Stimulated activated naive CD4-positive, alpha-beta T cell treated with Interleukin-2 at 50 U/mL for 16 hours (primary cell): ENCODE results near the gene MTMR10.

Experiments
- DNase-seq: peaks from one replicate; lab custom pipeline; 2025; lab: John Stamatoyannopoulos, UW

Gene MTMR10

DNA sequence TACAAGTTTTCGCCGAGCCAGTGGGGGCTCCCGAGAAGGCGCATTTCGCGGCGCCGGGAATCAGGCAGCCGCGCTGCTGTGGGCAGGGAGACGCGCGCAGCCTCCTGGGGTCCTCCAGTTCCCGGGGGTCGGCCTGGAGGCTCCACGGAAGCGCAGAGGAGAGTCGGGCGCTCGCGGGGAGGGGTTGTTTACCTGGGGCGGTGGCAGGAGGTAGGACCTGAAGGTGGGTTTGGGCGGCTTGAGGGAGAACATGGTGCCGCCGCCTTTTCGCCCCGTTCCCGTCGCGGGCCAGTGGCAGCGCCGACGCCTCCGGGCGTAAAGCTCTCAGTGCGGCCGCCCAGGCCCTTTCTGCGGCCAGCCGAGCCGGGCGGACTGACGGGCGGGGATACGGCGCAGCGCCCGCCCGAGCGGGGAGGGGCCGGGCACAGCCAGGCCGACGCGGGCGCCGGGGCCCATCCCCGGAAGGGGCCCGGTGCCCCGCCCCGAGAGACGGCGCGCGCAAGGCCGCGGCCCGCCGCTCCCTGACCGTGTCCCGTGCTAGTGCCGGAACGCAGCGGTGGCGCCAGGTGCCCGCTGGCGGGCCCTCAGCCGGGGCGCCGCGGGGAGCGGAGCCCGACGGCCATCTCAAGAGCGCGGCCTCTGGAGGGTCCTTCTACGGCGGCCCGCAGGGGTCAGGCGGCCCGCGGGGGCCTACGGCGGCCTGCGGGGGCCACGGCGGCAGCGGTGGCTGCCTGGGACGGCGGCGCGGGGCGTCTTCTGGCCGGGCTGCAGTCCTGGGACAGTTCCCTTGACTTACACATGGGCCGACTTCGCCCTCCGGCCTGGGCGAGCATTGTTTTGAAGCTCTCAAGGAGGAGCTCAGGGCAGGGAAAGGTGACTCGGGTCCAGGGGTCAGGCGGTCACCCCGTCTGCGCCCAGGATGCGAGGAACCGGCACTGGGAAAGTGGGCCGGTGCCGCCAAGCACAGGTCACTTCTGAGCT, at the start of gene MTMR10:
MTMR10 (minus strand) TSS at position 374 of the 981 bp plus-strand sequence; CDS start at position 252, 122 bp downstream.
- DNase-seq = peak; percentile 56

- DNase-seq = no peak
Observed at GRCh38 chr15:31040611-31041010, 49.2 kb upstream of the MTMR10 start.

GRCh38 chr15:31039961-31040360, 48.5 kb upstream of the MTMR10 start:
- no peak for DNase-seq

DNA sequence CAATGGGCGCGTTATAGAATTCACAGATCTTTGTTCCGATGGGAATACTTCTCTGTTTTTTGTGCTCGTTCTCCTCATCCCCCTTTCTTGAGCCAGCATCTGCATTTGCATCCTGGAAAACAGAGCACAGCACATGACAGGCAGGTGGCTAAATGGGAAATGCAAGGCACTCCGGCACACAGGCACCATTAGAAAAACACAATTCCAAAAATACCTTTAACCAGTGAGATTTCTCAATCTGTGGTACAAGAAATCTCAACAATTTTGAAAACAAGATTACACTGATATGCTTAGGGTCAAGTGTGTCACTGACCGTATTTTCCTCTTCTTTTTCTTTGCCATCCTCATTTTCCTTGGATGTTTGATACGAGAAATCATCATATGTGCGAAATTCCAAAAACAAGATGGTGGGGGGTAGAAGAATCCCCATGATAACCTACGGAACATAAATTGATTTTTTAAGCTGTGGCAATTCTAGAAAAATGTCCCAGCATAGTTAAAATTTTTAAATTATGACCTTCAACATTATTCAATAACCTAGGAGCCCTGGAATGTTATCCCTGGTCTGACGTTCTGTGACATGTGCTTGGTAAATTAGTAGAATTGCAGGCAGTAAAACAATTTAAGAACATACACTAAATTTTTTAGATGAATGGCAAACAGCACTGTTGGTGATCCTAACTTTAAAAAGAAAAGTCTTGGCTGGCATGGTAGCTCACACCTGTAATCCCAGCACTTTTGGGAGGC, 46.5 kb upstream of the MTMR10 start:
- no peak for DNase-seq

GRCh38 chr15:31036783-31037182, 45.4 kb upstream of the MTMR10 start:
- DNase-seq = no peak

- DNase-seq = no peak
Observed at GRCh38 chr15:31035610-31036009, 44.2 kb upstream of the MTMR10 start.

DNA sequence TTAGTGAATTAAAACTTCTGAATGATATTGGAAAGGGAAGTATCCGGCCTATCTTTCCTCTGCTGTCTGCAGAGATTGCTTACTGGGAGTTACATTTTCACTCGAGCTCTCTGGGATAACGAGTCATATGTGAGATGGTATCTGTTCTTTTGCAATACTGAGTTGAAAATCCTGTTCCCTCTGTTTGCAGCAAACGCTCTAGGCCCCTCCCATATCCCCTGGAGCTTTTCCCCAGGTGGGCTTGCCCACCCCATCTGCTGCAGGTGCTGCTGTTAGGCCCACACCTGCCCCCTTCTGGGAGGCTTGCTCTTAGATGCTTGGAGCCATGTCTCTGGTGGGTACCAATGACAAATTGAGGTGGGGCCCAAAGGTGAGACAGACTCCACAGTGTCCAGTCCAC, 42.7 kb upstream of the MTMR10 start:
- DNase-seq = no peak

GRCh38 chr15:31032961-31033371, 41.5 kb upstream of the MTMR10 start:
- no peak for DNase-seq

GRCh38 chr15:31031471-31032067, 40.1 kb upstream of the MTMR10 start:
- DNase-seq = no peak

GRCh38 chr15:31027910-31028578, 36.6 kb upstream of the MTMR10 start:
- DNase-seq = no peak

GRCh38 chr15:31025996-31026395, 34.6 kb upstream of the MTMR10 start:
- DNase-seq = no peak

- DNase-seq = no peak
Observed at GRCh38 chr15:31024979-31025378, 33.6 kb upstream of the MTMR10 start.

DNA sequence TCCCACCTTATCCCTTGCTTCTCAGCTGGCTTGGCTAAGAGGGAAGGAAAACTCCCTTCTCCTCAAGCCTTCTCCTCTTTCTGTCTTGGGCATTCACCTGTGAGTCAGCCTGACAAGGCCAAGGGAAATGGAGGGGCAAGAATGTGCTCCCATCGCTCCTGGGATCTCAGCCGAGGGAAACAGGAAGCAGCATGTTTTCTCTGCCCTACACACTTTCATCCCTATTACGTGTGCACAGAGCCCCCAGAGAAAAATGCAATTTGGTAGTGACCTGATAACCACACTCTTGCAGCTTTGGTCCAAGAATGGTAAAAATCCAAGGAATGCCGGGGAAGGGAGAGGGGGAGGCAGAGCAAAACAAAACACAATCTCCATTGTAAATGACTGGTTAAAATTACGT, 32.9 kb upstream of the MTMR10 start:
- no peak for DNase-seq

- DNase-seq = no peak
Observed at GRCh38 chr15:31023841-31024240, 32.4 kb upstream of the MTMR10 start.

DNA sequence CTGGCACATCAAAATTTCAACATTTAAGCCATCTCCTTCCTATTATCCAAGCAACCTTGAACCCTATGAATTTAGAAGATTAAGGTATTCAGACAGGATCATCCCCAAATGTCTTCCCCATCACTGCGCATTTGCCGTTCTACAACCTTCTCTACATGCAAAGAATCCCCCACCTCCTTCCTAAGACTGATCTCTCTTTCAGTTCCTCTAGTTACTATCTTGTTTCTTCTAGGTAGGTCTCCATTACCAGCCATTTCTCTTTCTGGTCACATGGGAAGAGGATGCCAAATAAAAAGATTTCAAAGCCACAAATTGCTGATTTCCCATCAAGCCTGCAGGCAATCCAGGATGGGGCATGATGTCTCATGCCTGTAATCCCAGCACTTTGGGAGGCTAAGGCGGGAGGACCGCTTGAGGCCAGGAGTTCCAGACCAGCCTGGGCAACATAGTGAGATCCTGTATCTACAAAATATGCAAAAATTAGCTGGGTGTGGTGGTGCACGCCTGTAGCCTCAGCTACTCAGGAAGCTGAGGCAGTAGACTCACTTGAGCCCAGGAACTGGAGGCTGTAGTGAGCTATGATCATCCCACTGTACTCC, 29.7 kb upstream of the MTMR10 start:
- DNase-seq = no peak

DNA sequence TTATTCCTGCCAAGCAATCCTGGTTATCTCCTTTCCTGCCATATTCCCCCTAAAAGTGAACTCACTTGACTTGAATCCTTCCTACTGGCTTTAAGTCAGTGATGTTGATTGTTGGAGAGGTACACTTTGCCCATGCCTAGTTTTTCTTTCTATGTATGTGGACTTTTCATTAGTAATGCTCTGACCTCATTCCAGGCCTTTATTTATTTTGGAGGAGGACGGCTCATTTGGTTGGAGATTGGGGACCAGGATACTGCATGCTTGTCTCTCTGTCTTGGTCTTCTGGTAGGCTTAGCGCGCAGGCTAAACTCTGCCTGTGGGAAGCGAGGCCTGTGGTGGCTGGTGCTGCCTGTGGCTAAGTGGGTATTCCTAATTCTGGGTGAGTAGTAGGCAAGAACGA, 29.1 kb upstream of the MTMR10 start:
- DNase-seq = no peak

GRCh38 chr15:31019986-31020385, 28.6 kb upstream of the MTMR10 start:
- no peak for DNase-seq

DNA sequence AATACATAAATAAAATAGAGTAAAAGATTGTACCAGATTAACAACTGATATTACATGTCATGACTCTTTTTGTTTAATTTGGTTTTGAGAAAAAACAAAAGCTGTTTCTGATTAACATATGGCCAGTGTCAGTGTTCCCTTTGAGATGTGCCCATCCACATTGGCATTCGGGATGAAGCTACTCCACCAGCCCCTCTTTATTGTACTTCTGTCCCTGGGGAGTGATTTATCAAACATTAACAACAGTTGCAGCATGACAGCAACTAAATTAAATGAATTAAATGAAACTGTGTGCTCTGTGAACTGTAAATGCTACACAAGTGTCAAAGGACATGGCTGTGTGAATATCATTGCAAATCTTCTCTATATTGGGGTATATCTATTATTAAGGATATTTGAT, 25.9 kb upstream of the MTMR10 start:
- no peak for DNase-seq

GRCh38 chr15:31016446-31016915, 25.1 kb upstream of the MTMR10 start:
- no peak for DNase-seq

DNA sequence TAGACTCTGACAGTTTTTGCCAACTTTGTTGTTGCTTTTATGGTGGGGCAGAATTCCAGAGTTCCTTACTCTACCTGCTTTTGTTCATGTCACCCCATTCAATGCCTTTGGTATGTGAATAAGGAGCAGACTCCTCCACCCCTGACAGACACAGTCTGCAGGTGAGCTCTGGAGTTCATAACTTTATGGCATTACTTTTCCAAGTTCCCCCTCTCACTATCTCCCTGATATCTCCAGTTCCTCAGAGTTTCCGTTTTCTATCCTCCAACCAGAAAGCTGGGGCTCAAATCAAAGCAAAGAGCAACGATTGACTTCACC, 23.1 kb upstream of the MTMR10 start:
- DNase-seq = no peak

DNA sequence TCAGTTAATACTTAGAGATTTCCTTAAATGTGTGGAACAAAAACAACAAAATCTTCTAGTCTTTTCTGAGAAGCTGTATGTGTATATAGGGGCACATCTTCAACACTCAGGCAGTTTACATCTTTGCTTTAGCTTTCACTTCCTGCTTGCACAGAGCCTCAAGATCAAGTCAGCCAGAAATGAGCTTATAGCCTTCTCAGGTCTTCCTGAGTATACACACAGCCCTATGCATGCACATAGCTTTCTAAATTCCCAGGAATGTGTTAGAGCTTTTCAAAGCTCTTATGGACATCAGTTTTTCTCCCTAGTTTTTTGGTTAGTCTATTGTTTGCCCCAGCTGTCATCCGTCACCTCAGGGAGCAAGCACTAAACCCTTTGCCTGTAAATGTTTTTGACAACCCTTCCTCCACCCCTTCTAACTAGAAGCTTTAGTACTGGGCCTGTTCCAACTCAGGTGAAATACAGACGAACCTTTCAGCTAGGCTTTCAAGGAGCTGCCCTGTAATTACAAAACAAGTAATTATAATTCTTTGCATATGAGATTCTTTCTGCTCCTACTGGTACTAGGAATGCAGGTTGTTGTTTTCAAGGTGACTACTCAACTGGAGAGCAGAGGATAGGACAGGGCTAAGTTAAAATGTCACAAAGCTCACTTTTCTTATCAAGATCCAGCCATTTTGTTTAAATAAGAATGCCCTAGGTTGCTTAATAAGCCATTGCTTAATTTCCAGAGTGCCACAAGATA, 22.6 kb upstream of the MTMR10 start:
- DNase-seq = no peak
